ENCODE data around the gene BMP3. TPM values are rescaled to one million over a fixed set of nuclear protein-coding genes. Genes with fewer than 3 reads are reported as not detected.
"Not testable (repeated sequence)": the region's sequence is repeated elsewhere in the genome, so short reads cannot be mapped to it uniquely, and the experiment has no call there.

The BMP3 gene
- total RNA-seq, 4 donors from 2014 or later: 0.11 to 0.53 TPM; not detected in 2

DNA sequence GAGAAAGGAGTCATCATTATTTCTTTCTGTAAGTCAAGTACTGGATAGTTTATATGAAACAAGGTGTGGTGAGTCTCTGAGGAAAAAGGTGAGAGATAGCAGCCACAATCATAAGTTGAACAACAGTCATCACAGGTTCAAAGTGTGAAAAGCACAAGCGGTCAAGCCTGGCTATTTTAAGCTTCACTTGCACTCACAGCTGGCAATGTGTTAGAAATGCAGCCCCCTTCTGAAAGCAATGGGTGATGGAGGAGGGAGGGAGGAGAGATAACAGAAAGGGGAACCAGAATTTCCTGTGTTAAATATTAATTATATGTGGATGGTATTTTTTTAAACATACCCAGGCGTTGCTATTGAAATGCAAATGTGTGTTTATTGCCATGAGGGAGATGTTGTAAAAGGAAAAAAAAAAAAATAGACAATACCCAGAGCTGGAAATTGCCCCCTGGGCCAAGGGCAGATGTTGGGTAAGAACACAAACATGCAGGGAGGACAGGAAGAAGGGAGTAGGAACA lies 26.9 kb upstream of the BMP3 start:
- DNase-seq: no peak
- no peak for TF ChIP-seq POLR2A (IDR thresholded peaks at IDR 0.05)
- TF ChIP-seq, protein P1, sequence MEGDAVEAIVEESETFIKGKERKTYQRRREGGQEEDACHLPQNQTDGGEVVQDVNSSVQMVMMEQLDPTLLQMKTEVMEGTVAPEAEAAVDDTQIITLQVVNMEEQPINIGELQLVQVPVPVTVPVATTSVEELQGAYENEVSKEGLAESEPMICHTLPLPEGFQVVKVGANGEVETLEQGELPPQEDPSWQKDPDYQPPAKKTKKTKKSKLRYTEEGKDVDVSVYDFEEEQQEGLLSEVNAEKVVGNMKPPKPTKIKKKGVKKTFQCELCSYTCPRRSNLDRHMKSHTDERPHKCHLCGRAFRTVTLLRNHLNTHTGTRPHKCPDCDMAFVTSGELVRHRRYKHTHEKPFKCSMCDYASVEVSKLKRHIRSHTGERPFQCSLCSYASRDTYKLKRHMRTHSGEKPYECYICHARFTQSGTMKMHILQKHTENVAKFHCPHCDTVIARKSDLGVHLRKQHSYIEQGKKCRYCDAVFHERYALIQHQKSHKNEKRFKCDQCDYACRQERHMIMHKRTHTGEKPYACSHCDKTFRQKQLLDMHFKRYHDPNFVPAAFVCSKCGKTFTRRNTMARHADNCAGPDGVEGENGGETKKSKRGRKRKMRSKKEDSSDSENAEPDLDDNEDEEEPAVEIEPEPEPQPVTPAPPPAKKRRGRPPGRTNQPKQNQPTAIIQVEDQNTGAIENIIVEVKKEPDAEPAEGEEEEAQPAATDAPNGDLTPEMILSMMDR (IDR thresholded peaks at IDR 0.05): no peak
- Histone ChIP-seq H3K9me3 (no peaks in the 10 kb centered on the region), H3K36me3 (no peaks in the 10 kb centered on the region), H3K4me1 (no peaks in the 10 kb centered on the region), H3K4me3 (no peak overlapping the region), H3K27ac (no peak overlapping the region), H3K27me3 (no peaks in the 10 kb centered on the region)
- intact Hi-C loops (cut with DNase I): no loop called here
- 53 to 62% methylated on average over 1 to 2 of the region's 2 CpGs for WGBS, 2 donors

DNA sequence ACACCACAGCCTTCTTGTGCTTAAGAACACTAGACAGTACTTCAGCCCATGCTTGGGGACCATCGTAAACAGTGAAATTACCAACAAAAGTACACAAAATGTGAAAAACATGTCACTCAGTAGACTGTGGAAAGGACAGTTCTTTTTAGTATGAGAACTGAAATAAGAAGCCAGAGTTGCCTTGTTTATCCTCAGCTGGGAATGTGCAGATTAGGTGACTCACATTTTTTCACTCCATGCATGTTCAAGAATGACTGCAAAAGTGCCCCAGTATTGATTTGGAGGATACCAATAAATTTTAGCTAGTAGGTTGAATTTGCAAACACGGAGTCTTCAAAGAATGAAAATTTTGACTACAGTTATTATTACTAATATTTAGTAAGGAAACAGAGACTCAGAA lies 23.1 kb upstream of the BMP3 start:
- intact Hi-C loops (cut with DNase I): no loop called here
- WGBS, 2 donors: 68 to 84% methylated on average over 2 of the region's 2 CpGs
- H3K4me3 ChIP-seq: no peak overlapping the region
- no peaks in the 10 kb centered on the region for H3K9me3 ChIP-seq
- no peaks in the 10 kb centered on the region for H3K36me3 ChIP-seq
- no peaks in the 10 kb centered on the region for H3K27me3 ChIP-seq
- H3K4me1 ChIP-seq: no peaks in the 10 kb centered on the region
- no peak for DNase-seq
- no peak overlapping the region for H3K27ac ChIP-seq
- TF ChIP-seq, protein P1 (IDR thresholded peaks at IDR 0.05): no peak
- no peak for TF ChIP-seq POLR2A (IDR thresholded peaks at IDR 0.05)

DNA sequence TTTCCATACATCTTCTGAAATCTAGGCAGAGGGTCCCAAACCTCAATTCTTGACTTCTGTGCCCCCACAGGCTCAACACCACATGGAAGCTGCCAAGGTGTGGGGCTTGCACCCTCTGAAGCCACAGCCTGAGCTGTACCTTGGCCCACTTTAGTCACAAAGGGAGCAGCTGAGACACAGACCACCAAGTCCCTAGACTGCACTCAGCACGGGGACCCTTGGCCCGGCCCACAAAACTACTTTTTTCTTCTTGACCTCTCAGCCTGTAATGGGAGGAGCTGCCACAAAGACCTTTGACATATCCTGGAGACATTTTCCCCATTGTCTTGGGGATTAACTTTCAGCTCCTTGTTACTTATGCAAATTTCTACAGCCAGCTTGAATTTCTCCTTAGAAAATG lies 13.9 kb upstream of the BMP3 start:
- H3K36me3 ChIP-seq; H3K4me1 ChIP-seq; H3K27ac ChIP-seq; intact Hi-C loops (cut with DNase I); H3K9me3 ChIP-seq; H3K27me3 ChIP-seq; DNase-seq; H3K4me3 ChIP-seq: not testable (repeated sequence)
- 63 to 69% methylated on average over 2 of the region's 2 CpGs for WGBS, 2 donors

DNA sequence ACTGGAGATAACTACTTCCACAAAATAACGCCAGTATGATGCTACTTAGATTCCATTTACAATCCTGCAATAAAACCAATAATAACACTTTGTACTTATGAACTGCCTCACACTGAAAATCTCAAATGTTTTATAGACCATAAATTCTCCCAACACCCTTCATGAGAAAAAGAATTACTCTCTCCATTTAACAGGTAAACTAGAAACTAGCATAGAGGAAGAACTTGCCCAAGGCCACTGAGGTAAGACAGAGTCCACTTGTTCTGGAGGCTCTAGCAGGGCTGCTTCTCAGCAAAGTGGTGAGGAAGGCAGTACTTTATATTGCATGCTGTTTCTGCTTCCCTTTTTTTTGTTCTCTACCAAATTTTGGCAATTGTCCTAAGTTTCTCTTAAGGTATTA lies 11.5 kb upstream of the BMP3 start:
- Histone ChIP-seq H3K27me3 (peaks cover 0 to 7% (median 0%) of the 10 kb centered on the region in 4 donors), H3K4me1 (peaks cover 0 to 7% (median 0%) of the 10 kb centered on the region in 3 donors), H3K9me3 (no peaks in the 10 kb centered on the region), H3K27ac (no peak overlapping the region), H3K4me3 (no peak overlapping the region), H3K36me3 (no peaks in the 10 kb centered on the region)
- intact Hi-C loops (cut with DNase I): no loop called here
- DNase-seq: no peak
- WGBS, 2 donors: 73 to 100% methylated on average over 1 of the region's 1 CpG
- TF ChIP-seq, protein P1 (IDR thresholded peaks at IDR 0.05): no peak
- TF ChIP-seq POLR2A (IDR thresholded peaks at IDR 0.05): no peak

DNA sequence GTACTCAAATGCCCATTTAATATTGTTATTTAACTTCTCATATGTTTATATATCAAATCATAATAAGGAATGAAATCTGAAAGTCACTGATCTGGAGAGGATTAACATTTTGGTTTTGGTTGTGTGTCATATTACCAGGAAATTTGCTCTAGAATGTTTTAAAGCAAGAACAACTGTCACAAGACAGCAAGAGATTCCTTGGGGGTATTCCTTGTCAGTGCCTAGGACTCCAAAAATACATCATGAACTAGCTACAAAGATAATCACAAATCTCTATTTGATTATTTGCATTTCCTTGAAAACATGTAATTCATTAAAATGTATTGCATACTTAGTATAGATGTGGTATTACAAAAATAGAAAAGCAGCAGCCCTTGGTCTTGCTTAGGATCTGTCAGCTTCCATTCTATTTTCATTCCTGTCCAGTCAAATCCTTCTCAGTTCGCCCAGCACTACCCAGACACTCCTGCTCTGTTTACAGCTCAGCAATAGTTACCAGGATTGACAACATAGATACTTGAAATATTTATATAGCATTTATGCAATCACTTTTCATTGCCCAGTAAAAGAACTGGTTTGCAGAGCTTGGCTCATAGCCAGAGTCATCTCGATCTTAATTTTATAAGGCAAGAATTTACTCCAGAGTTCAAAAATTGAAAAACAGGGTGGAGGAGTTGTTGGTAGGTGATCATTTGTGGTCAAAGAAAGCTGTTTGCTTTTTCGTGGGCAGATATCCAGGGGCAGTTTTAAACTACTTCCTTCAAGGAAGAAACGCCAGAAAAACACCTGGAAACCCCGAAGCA lies 9.2 kb upstream of the BMP3 start:
- no peak overlapping the region for H3K27ac ChIP-seq
- H3K4me1 ChIP-seq: peaks cover 0 to 7% (median 0%) of the 10 kb centered on the region in 3 donors
- 16 to 20% methylated on average over 5 of the region's 5 CpGs for WGBS, 2 donors
- peaks cover 0 to 15% (median 0%) of the 10 kb centered on the region in 4 donors for H3K27me3 ChIP-seq
- H3K9me3 ChIP-seq: no peaks in the 10 kb centered on the region
- no peaks in the 10 kb centered on the region for H3K36me3 ChIP-seq
- H3K4me3 ChIP-seq: no peak overlapping the region
- DNase-seq: no peak
- TF ChIP-seq, protein P1 (IDR thresholded peaks at IDR 0.05): no peak
- TF ChIP-seq POLR2A (IDR thresholded peaks at IDR 0.05): no peak
- intact Hi-C loops (cut with DNase I): no loop called here

Data from esophagus squamous epithelium (tissue), 5 donors.